ENCODE results near the gene ZAP70.

The ZAP70 gene

DNA sequence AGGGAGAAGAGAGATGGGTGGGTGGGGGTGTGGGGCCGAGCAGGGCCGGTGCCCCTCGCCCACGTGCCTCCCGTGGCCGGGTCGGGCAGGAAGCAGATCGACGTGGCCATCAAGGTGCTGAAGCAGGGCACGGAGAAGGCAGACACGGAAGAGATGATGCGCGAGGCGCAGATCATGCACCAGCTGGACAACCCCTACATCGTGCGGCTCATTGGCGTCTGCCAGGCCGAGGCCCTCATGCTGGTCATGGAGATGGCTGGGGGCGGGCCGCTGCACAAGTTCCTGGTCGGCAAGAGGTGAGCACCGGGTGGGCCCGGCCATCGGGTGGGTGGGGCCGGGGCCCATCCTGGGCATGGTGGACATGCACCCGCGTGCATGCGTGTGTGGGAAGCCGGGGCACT lies 21.8 kb downstream of the ZAP70 start:
- no peak for DNase-seq

DNA sequence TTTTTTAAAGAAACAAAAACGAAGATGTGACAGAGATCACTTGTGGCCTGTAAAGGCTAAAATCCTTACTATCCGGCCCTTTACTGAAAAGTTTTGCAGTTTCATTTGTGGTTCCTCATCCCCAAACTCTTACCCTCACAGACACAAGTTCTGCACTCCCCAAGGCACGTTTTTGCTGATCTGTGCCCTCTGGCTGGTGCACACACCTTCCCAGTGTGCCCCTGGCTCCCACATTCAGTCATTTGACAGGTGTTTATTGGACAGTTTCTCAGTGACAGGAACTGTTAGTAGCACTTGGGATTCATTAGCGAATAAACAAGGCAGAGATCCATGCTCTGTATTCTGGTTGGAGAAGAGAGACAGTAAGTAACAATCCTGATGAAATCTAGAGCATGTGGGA lies 22.8 kb downstream of the ZAP70 start:
- DNase-seq: no peak

DNA sequence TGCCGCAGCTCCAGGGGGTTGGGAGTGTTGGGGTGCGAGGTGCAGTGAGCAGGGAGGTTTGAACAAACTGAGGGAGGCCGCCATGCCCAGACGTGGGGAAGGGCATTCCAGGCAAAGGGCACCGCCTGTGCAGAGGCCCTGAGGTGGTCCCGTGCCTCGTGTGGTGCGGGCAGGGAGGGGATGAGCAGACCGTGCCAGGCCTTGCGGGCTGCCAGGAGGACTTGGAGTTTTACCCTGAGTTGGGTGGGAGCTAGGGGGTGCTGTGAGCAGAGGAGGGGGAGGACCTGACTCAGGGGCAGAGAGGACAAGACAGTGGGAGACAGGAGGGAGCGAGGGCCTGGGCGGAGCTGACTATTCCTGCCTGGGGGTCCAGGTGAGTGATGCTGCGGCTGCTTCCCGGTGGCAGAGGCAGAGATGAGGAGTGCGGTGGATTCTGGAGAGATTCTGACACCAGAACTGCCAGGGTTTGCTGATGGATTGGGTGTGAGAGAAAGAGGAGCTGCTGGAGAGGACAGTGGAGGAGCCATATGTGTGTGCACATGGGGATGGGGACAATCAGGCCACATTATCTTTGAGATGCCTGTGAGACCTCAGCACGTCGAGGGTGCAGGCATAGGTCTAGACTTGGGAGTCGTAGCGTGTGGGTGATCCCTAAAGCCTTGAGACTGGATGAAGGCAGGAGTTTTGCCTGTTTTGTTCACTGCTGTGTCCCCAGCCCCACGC lies 23.4 kb downstream of the ZAP70 start:
- DNase-seq: no peak

DNA sequence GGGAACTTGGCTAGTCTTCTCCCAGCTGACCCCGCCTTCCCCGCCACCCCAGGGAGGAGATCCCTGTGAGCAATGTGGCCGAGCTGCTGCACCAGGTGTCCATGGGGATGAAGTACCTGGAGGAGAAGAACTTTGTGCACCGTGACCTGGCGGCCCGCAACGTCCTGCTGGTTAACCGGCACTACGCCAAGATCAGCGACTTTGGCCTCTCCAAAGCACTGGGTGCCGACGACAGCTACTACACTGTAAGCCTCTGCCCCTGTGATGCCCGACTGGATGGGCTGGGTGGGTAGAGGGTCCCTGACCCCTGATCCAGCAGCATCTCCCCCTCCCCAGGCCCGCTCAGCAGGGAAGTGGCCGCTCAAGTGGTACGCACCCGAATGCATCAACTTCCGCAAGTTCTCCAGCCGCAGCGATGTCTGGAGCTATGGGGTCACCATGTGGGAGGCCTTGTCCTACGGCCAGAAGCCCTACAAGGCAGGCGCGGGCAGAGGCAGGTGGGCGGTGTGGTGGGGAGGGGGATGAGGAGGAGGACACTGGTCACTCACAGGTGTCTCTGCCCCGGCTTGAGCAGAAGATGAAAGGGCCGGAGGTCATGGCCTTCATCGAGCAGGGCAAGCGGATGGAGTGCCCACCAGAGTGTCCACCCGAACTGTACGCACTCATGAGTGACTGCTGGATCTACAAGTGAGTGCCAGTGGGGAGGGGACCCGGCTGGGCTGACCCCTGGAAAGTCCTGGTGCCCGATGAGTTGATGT lies 24.2 kb downstream of the ZAP70 start:
- DNase-seq: no peak

DNA sequence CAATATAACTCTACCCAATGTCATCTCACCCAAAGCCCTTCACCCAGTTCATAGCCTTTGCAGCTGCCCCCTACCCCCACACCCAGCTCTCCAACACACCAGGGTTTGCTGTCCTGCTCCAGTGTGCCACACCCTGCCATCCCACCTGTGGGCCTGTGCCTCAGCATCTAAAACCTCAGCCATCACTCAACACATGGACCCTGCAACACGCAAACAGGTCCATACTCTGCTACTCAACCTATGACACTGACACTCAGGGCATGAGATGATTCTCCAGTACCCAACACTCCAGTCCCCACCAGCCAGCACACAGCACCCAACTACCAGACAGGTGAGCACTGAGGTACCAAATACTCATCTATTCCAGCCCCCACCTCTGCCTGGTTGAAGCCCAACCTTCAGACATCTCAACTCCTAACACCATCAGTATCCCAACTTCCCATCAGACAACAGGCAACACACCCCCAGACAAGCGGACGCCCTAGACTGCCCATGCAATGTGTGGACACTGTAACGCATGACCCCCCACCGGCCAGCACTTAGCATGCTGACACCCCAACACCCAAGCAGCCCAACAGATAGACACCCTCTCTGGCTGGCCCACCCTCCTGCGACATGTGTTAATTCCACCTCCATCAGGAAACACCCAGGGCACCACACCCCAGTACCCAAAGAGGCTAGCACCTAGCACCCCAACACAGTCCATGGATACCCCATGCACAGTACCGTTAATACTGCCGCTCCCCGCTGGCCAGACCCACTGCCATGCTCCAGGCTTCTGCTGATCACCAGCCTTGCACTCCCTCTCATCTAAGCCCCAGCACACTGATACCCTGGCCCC lies 25.0 kb downstream of the ZAP70 start:
- no peak for DNase-seq

DNA sequence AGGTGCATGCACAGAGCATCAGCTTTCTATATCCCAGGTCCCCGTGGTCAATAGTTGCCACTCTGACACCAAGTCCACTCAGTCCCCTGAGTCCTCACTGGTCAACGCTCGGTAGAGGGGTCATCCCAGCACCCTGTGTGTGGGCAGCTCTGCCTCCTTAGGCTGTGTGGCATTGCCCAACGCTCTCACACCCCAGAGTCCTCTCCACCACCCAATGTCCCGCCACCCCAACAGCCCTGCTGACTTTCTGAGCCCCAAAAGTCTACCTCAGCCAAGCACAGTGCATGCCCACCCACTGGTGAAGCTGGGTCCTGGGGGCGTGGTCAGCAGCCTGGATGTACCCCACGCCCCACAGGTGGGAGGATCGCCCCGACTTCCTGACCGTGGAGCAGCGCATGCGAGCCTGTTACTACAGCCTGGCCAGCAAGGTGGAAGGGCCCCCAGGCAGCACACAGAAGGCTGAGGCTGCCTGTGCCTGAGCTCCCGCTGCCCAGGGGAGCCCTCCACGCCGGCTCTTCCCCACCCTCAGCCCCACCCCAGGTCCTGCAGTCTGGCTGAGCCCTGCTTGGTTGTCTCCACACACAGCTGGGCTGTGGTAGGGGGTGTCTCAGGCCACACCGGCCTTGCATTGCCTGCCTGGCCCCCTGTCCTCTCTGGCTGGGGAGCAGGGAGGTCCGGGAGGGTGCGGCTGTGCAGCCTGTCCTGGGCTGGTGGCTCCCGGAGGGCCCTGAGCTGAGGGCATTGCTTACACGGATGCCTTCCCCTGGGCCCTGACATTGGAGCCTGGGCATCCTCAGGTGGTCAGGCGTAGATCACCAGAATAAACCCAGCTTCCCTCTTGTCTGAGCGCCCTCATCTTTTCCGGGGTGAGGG lies 25.9 kb downstream of the ZAP70 start:
- no peak for DNase-seq

DNA sequence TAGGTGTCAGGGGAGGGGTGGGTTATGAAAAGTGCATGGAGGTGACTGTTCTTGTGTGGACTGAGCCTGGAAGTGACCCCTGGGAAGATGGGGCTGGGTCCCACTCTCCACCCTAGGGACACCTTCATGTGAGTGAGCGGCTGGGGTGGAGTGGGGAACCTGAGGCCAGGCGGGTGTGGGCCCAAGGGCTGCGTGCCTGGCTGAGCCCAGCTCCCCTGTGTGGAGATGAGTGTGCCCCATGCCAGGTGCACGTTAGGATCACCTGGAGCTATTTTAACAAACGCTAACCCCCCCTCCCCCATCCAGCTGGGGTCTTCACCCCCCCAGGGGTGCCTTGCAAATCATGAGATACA lies 26.5 kb downstream of the ZAP70 start:
- DNase-seq: no peak

DNA sequence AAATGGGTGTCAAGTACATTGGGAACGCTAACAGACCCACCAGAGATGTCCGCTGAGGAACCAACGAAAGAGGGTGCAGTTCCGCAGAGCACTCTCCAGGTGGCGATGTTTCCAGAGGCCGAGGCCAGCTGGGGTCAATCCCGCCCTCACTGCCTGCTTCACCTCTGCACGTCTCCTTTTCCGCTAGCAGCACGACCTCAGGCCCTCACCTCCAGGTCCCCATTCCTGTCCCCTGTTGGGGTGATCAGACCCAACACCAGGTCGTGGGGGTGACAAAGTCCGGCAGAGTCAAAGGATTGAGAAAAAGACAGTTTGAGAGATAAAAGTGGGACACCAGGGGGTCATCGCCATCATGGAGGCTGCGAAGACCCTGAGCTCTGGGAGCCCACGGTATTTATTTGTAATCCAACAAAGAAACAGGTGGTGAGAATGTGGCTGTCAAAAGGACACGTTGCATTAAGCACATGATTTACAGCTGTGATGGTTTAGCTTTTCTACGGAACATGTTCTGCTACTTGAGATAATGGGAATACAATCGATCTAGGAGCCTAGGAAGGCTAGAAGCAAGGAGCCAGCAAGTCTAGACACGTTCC lies 27.3 kb downstream of the ZAP70 start:
- peak; percentile 58 for DNase-seq

DNA sequence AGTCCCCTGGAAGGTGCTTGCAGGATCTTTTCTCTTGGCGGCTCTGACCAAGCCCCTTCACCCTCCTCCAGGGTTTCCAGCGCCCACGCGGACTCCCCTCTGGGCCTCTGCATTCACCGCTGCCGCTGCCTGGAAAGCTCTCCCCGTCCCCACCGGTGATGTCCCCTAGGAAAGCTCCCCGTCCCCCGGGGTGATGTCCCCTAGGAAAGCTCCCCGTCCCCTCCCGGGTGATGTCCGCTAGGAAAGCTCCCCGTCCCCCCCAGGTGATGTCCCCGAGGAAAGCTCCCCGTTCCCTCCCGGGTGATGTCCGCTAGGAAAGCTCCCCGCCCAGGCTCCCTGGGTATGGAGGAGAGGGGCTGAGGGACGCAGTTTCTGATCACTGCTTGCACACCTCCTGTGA lies 27.9 kb downstream of the ZAP70 start:
- DNase-seq: no peak

DNA sequence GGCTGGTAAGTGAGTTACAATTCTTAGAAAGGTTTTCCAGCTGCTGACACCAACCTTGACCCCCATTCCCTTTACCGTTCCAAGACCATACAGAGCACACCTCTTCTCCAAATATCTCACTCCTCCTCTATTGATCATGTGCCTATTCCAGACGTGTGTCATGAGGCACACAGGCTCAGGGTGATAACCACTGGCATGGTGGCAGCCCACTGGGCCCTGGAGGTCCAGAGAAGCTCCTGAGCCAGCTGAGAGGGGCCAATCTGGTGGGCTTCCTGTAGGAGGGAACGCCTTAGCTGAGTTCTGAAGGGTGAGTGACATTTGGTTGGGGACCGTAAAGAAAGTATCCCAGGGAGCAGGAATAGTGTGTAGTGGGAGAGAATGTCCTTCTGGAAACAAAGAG lies 28.3 kb downstream of the ZAP70 start:
- DNase-seq: no peak

DNA sequence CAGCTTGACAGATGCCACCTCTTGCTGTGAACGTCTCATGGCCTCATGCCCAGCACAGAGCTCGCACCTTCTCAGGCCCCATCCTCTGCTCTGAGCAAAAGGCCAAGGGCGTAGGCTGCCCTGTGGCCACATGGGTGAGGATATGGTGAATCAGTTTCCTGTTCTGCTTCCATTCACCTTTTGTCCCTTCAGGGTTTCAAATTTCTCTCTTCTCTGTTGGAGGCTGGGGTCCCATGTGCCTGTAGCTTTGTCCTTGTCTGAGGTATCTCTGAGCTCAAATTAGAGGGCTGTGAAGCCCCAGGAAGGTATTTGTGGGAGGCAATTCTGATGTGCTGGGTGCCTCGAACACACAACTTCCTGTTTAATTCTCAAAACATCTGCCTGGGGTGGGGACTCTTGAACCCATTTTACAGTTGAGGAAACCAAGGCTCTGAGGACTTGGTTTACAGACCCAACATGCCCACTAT lies 29.0 kb downstream of the ZAP70 start:
- peak; percentile 5 for DNase-seq

DNA sequence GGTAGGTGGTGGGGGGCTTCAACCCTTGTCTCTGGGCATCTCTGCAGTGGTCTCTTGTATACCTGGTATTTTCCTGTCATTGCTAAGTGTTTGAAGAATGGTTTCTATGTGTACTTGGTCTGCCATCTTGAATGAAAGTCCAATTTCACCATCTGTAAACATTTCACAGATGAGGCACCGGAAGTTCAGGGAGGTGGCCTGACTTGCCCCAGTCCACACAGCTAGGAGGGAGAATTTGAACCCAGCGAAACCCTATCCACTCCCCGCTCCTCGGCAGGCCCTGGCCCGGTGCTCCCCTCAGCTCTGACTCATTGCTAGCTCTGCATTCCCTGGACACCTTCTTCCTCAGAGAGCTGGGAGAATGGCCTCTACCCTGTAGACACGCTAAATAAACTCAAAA lies 30.5 kb downstream of the ZAP70 start:
- no peak for DNase-seq

DNA sequence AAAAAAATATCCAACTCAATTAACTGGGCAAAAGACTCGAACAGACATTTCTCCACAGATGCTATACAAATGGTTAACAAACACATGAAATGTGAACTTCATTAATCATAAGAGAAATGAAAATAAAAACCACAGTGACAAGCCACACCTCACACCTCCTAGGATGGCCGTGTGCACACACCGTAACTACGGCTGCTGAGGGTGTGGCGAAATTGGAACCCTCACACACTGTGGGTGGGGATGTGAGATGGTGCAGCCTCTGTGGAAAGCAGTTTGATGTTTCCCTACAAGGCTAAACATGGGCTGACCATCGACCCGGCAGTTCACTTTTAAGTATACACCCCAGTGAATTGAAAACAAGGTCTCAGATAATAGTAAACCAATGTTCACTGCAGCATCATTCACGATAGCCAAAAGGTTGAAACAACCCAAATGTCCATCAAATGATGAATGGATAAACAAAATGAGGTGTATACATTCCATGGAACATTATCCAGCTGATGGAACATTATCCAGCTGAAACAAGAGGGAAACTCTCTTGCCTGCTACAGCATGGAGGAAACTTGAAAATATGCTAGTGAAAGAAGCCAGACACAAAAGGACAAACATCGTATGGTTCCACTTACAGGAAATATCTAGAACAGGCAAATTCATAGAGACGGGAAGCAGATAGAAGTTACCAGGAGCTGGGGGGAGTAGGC lies 32.2 kb downstream of the ZAP70 start:
- DNase-seq: no peak

DNA sequence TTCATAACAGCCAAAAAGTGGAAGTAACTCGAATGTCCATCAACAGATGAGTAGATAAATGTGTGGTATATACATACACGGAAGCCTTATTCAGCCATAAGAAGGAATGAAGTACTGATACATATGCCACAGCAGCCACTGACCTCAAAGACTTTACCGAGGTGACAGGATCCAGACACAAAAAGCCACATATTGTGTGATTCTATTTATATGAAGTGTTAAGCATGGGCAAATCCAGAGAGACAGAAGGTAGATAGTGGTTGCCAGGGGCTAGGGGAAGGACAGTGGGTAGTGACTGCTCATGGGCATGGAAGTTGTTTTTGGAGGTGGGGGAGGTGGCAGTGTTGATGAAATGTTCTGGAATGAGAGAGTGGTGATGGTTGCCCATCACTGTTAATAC lies 33.9 kb downstream of the ZAP70 start:
- DNase-seq: no peak

DNA sequence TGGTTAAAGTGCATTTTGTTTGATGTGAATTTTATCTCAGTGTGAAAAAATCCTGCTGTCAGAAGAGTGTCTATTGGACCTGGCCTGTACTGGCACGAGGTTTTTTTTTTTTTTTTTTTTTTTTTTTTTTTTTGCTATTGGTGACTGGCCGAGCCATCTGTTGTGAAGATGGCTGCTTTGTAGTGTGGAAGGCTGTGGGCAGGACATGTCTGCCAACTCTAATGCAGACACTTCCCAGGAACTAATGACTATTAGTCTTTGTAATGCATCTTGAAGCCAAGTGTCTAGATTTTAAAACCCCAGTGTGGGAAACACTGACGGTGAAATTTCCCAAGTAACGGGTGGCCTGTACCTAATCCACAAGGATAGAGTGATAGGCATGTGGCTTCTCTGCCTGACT lies 34.3 kb downstream of the ZAP70 start:
- no peak for DNase-seq

DNA sequence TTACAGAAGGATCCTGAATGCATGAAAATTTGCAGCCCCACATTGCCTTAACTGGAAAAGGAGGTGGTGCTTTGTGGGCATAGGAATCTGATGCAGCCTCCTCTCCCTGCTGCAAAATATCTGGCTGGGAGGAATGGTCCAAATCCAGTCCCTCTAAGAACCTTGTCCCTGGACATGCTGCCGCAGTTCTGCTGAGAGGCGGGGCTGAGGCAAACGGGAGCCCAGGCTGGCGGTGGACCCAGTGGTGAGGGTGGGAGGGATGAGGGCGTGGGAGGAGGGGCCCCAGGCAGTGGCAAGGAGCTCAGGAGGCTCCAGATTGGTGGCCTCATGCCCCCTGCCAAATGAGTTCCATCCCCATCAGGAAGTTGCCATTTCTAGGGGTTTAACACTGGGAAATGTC lies 36.2 kb downstream of the ZAP70 start:
- no peak for DNase-seq

DNA sequence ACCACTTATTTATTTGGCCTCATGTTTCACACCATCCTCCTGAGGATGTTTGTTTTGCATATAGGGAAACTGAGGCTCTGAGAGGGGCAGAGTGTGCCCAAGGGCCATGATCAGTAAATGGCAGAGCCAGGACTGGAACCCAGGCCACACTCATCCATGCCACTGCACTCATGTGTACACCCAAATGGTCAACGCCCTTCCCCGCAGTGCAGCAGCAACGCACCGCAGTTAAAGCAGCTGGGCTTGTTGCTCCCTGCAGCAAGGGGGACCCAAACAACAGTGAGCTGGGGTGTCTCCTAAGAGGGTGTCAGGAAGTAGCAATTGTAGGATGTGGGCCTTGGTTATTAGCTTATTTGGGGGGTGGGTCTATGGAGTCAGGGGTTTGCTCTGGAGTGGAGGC lies 36.6 kb downstream of the ZAP70 start:
- DNase-seq: no peak

DNA sequence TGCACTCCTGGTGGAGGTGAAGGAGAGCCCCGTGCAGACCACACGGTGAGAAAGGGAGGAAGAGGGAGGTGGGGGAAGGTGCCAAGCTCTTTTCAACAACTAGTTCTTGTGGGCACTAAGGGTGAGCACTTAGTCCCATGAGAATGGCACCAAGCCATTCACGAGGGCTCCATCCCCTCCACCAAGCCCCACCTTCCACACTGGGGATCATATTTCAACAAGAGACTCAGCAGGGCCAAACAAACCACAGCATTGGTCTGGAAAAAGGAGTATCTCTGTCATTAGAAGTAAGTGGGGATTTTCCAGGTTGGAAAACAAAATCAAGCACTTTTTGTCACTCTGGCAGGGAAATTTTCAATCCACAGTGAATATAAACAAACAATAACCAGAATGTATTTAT lies 38.4 kb downstream of the ZAP70 start:
- no peak for DNase-seq

DNA sequence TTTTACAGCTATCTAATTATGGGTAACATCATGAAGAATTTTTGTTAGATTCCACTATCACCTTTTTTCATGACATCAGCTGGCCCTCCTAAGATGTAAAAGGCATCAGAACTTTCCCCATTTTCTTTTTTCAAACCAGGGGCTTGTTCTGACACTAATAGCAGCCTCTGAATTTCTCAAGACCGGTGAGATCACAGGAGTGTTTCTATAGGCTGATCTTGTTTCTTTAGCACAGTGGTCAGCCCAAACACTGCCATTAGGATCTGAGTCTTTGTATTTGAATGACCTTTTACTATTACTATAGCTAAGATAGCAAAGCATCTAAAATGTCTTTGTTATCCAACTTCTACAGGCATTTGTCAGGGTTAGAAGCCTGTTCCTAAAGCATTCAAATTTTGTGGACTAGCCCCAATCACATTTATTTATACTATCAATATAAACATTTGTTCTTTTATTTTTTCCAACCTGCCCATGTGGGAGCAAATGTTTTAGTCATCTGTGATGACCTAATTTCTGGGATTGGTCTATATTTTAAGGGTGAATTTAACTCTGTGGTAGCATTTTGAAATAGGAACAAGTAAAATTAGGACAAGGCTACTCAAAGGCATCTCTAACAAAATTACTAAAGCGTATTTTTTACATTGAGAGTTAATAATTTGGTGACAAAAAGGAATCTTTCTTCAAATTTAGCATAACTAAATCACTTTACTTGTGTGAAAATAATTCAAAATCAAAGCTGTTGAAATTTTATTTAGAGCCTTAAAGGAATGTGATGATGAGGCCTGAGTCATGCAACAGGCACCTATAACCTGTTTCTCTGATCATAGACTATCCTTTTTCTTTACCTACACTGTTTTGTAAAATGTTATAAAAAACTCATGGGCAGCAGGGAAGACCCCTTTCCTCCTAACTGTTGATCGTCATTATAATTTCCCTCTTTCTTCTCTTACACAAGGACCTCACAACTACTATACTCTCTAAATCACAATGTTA lies 39.3 kb downstream of the ZAP70 start:
- peak; percentile 8 for DNase-seq

DNA sequence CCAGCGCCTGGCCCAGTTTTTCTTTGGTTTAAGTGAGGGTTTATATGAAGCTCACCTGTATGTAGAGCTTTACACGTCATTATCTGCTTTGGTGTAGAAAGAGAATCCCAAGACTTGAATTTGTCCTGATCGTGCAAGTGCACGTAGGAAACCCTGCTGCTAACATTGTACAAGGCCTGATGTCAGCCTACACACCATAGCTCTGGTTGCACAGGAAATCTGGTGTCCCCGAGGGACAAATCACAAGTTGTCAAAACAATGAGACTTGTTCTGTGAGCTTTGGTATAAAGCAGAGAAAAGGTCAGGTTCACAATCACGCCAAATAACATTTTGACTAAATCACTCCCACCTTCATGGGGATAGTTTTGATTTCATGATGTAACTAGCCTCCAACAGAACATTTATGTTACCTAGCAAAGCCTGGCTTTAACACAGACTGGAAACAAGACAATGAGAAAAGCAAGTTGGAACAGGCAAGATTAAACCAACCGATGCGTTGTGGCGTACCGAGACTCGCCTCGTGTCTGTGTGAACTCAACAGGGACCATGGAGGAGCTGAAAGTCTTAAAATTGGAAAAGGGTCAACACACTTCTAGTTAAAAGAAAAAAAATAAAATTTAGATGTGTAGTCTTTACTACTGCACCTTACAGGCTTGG lies 41.4 kb downstream of the ZAP70 start:
- no peak for DNase-seq

Data from suppressor macrophage treated with lipopolysaccharide for 4 hours (primary cell).